ENCODE results near the gene FASLG.
"Not testable (repeated sequence)": the region's sequence is repeated elsewhere in the genome, so short reads cannot be mapped to it uniquely, and the experiment has no call there.

FASLG gene

DNA sequence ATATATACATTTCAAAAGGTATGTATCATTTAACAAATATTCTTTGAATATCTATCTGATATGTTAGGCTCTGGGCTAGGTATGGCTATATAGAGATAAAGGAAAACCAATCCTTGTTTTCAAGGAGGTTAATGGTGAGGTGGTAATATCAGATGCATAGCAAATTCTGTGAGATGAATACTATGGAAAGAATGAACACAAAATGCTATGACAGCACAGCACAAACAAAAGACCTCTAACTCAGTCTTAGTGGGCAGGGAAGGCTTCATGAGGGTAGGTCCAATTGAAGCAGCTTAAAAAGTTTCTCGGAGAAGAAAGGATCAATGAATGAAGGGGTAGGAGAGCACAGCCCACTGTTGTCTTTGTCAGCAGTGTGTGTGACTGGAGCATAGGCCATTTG is 27.2 kb downstream of the FASLG start:
- no peak for DNase-seq

DNA sequence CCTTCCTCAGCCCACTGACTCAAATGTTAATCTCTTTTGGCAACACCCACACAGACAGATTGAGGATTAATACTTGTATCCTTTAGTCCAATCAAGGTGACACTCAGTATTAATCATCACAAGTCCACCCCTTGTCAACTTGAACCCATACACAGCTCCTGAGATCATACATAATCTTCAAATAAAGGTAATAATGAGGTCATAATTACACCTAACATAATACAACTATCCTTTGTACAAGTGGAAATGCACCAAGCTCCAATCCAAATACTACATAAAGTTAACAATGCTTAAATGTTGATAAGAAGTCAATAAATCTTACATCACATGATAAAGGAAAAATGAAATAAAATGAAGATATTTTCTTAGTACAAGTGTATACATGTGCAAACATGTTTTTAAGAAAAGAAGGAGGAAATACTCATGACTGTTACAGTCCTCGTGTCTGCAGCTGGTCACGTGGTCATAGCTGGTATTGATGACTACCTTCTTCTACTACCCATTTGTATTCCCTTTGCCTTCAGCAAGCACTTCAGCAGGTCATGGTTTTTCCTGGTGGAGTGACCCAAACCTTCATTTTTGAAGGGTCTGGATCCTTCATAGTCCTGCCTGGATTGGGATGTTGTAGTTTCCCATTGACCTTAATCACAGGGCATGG is 29.7 kb downstream of the FASLG start:
- not testable (repeated sequence) for DNase-seq

DNA sequence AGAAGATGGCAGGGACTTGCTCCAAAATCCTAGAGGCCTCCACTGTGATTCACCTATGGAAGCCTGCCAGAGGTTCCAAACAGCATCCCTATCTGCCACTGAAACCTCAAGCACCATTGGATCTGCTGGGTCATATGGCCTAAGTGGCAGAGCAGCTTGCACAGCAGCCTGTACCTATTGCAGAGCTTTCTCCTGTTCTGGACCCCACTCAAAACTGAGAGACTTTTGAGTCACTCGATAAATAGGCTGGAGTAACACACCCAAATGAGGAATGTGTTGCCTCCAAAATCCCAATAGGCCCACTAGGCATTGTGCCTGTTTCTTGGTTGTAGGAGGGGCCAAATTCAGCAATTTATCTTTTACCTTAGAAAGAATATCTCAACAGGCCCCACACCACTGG is 32.0 kb downstream of the FASLG start:
- not testable (repeated sequence) for DNase-seq

DNA sequence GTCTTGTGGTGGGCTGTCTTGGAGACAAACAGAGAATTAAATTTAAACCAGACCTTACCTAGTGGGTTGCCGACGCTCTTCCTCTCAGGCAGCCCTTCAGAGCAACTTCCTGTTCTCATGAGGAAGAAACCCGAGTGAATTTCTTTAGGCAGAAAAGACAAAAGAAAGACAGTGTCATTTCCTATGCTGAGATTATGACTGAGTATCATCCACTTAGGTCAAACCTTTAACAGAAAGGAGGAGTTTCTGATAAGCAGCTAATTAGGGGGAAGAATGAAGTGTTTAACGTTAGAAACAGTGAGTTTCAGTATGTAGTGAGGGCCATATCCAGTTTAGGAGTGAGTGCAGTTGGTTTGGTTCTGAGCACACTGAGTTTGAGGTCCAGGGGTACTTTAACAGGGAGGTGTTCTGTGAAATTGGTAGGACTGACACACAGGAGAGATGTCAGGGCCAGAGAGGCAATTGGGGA is 38.7 kb downstream of the FASLG start:
- no peak for DNase-seq

DNA sequence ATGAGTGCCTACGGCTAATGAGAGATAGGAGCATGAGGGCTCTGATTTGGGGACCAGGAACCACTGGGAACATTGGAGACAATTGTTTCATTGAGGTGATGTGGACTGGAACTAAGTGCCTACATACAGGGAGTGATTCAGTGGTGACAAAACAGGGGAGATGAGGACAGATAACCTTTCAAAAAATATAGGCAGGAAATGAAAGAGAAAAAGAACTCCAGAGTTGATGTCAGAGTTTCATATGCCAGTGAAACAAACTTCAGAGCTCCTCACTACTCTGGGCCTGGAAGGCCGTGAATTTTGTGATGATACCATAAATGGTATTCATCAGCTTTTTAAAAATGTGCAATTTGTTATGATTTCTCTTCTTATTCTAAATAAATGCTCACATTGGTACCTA is 39.3 kb downstream of the FASLG start:
- no peak for DNase-seq

DNA sequence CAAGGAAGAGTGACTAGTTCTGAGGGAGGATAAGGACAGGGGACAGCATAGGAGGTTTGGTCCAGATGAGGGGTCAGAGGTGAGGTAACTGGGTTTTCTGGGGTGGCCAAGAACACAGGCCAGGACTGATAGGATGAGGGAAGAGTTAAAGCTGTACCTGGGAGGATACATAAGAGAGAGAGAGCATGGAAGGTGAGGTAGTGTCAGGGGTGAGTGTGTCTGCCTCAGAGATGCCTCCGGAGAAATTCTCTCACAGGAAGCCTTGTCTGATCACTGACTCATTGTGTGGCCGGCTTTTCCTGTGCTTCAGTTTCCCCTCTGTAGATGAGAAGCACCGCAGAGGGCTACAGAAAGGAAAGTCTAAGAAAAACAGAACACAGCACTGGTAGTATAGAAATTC is 40.2 kb downstream of the FASLG start:
- DNase-seq = no peak

DNA sequence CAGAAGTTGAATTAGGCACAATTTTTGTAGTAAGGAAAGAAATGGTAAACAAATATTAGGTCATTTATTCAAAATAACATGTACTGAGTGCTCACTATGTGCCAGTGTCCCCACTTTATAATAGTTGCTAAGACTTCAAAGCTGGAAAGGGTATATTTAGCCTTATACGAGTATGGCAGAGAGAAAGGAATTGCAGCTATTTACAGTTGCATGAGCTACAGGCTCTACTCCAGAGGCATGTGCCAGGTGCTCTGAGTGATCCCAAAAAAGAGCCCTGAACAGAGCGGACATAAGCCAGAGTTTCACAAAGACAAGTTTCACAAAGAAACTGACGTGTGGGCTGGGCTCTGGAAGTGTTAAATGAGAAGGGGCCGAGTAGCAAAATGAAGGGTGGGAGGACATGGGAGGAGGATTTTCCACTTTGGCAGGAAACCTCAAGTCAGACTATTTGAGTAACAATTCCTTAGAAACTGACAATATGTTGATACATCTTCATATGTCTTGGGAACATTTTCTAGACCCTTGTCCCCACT is 40.9 kb downstream of the FASLG start:
- DNase-seq = no peak

DNA sequence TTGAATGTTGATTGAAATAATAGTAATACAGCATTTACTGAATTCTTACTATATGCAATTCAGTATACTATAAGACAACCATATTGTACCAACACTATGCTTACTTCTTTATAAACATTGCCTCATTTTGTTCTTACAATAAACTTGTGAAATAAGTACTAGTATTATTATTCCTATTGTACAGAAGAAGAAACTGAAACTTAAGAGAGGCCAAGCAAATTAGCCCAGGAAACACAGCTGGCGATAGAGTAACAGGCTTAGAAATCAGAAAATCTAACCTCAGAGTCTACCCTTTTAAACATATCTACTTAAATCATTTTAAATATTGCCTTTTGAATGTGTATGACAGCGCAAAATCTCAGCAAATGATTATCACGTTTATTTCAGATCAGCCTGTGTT is 41.7 kb downstream of the FASLG start:
- DNase-seq = no peak

DNA sequence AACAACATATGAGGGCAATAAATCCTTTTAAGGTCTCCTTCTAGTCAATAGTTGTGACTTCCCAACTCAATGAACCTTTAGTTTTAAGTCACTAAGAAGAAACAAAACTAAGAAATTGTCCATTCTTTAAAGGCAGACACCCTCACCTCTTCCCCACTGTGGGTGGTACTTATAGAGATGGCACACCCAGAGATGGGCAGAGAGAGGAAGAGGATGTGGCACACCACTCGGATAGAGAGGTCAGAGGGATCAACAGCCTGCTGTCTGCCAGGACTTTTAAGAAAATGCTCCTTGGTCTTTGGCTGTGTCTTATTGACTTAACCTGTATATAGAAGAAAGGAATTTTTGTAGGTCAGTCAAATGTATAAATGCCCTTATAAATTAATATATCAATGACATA is 45.1 kb downstream of the FASLG start:
- no peak for DNase-seq

DNA sequence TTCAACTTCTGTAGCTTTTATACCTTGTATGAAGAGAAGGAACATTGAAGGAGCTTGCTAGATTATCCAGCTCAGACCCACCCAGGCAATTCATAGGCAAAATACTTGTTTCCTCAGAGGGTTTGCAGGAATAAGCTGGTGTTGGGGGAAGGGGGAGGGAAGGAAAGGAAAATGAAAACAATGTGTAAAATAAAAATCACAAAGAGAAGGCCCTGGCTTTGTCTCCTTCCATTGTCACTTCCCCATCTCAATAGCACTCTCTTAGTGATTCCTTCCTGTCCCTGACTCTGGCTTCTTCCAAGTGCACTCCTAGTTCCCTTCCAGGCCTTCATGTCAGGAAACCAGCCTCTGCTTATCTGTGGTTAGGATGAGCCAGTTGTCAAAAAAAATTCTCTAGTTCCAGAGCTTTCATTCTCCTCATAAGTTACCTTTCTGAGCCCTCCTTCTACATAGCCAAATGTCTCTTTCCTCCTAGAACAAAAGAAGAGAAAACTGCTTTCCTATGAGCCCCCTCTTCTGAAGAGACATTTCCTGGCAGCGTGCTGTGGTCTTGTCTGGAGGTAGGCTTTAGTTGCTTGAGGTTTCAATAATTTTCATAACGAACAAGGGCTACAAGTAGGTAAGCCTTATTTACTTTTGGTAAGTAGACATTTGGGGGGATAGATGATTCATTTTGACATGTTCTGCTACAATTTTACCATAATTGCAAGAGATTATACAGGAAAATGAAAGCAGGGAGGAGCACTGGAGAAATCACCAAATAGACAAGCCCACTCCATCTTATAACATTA is 45.7 kb downstream of the FASLG start:
- DNase-seq = no peak

DNA sequence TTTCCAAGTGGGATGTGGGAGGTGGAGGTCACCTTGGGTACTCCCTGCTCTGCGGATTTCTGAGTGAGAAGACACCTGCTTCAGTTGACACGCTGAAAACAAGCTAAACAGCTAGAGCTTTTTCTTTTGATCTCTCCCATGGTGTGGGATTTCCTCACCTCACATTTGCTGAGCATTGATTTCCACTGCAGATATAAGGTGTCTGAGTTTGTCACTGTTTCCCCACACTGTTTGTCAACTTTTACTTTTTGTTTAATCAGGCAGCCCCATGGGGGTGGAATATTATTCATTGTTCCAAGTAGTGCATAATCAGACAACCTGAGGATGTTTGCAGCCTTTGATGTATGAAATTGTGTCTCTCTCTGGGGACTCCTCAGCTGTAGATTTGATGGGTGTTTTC is 49.5 kb downstream of the FASLG start:
- DNase-seq = no peak

DNA sequence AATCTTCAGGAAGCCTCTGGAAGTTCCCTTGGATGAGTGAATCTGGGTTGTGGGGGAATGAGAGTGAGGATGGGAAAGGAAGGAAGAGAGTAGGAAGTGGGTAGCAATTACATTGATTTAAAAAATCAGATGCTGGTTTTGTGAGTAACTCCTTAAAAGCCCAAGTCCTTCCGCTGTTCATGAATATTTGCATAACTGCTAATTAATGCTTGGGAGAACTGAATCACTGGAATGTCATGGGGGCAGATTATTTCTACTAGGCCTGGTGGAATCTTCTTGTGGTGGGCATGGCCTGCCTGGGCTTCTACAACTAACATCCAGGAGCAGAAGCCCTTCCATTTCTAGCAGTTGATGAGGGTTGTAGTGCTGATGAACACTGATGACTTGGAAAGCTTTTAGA is 52.7 kb downstream of the FASLG start:
- no peak for DNase-seq

DNA sequence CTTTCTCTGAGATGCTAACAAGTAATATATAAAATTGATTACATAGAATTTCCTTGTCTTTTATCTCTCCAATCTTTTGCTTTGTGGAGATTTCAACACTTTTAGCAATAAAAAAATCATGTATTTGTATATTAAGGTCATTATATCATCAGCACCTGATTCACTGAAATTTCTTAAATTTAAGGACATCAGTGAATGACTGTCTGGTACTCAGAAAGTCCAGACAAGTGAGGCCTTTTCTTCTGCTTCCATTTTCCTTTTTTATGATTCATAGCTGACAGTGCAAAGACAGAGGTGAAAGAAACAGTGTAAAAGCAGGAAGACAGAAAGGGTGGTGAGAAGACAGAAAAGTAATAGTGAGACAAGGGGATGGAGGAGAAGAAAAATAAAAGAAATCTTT is 54.6 kb downstream of the FASLG start:
- no peak for DNase-seq

Data from NCI-H2171 treated with DMSO at 0.1 percent for 48 hours (cell line).